GM12878 (cell line): ENCODE measurements around the gene ETV6. TPM values are rescaled to one million over a fixed set of nuclear protein-coding genes. Genes with fewer than 3 reads are reported as not detected.

Experiments
- ATAC-seq: fragments of 200-7000 bp; cut with Tn5 transposase; 3 replicates; pipeline ENCODE4 v1.9.1; 2020; ENCODE audit warnings: mild to moderate bottlenecking, moderate library complexity
- BruUV-seq: library from RNA; stranded (reverse); fragments of 400-500 nt; replicated peaks from 2 replicates; lab custom pipeline; 2021; lab: Mats Ljungman, UMichigan
- CTCF ChIA-PET: fragments of 300-600 bp; sonication (Branson Sonifier 250); formaldehyde crosslinking; extraction: SDS; loops from one replicate; lab custom pipeline; 2021; ENCODE audit warnings: inconsistent platforms; lab: Yijun Ruan, JAX
- POLR2A ChIA-PET: fragments of 350-600 bp; formaldehyde crosslinking; extraction: SDS; loops from one replicate; lab custom pipeline; 2021; ENCODE audit warnings: inconsistent platforms; lab: Charles Lee
- RAD21 ChIA-PET: fragments of 300-600 bp; sonication (Branson Sonifier 250); formaldehyde crosslinking; loops from one replicate; lab custom pipeline; 2023; ENCODE audit warnings: antibody characterized with exemption; ENCODE audit not compliant: unreplicated experiment; lab: Charles Lee
- SMC1A ChIA-PET: fragments of 300-600 bp; sonication (Branson Sonifier 250); formaldehyde crosslinking; loops from one replicate; lab custom pipeline; 2023; ENCODE audit not compliant: unreplicated experiment, uncharacterized antibody; lab: Charles Lee
- DNase-seq: peaks from one replicate; pipeline ENCODE4 v3.0.0-alpha.2; 2011; ENCODE audit warnings: low read depth, low spot score
- FAIRE-seq: peaks from 3 replicates; lab custom pipeline; 2011; peaks lifted over from hg19 to GRCh38; lab: Jason Lieb, UNC
- H2AFZ ChIP-seq: 2 replicates; pipeline ENCODE4 v1.6.0; 2011; ENCODE audit warnings: low read depth, low read length, control low read depth; ENCODE audit not compliant: control insufficient read depth
- H3K27ac ChIP-seq: 2 replicates; pipeline ENCODE4 v1.5.1; 2011; ENCODE audit warnings: control low read depth; ENCODE audit not compliant: control insufficient read depth, insufficient read depth
- H3K27me3 ChIP-seq, 2 experiments: replicated peaks in 1 of 2; 2 replicates each; pipeline versions ENCODE4 v1.6.0 to v1.6.1; 2011; ENCODE audit warnings: low read length in 1 of 2; ENCODE audit not compliant: control insufficient read depth in 2 of 2, insufficient read depth in 2 of 2
- H3K36me3 ChIP-seq, 2 experiments: 2 replicates each; pipeline ENCODE4 v1.5.1; 2011; ENCODE audit warnings: low read length in 1 of 2; ENCODE audit not compliant: control insufficient read depth in 2 of 2, insufficient read depth in 2 of 2
- H3K4me1 ChIP-seq: 2 replicates; pipeline ENCODE4 v1.6.1; 2011; ENCODE audit warnings: mild to moderate bottlenecking, low read length, moderate library complexity, mixed read lengths; ENCODE audit not compliant: control insufficient read depth, insufficient read depth
- H3K4me2 ChIP-seq: 2 replicates; pipeline ENCODE4 v1.6.0; 2011; ENCODE audit warnings: control low read depth; ENCODE audit not compliant: control insufficient read depth, insufficient read depth
- H3K4me3 ChIP-seq: fragments of 200-600 bp; sonication (generic); 2 replicates; pipeline ENCODE4 v1.5.1; 2016
- H3K79me2 ChIP-seq: 2 replicates; pipeline ENCODE4 v1.6.0; 2011; ENCODE audit warnings: low read length; ENCODE audit not compliant: control insufficient read depth, insufficient read depth
- H3K9ac ChIP-seq: 2 replicates; pipeline ENCODE4 v1.8.0; 2011; ENCODE audit warnings: low read length, control low read depth, mixed read lengths; ENCODE audit not compliant: control insufficient read depth, insufficient read depth
- H3K9me3 ChIP-seq: replicated peaks from 3 replicates; pipeline ENCODE4 v1.5.1; 2011; ENCODE audit warnings: mild to moderate bottlenecking, low read length; ENCODE audit not compliant: control insufficient read depth, insufficient read depth
- H4K20me1 ChIP-seq: 2 replicates; pipeline ENCODE4 v1.6.0; 2011; ENCODE audit not compliant: control insufficient read depth, insufficient read depth
- BACH1 ChIP-seq: fragments of 450-650 bp; IDR thresholded peaks from 2 replicates; pipeline ENCODE4 v1.6.1; 2017; ENCODE audit warnings: mild to moderate bottlenecking, borderline replicate concordance
- BCL3 ChIP-seq: IDR thresholded peaks from 2 replicates; pipeline ENCODE4 v1.6.1; 2011; ENCODE audit warnings: borderline replicate concordance, low read depth, mild to moderate bottlenecking, moderate library complexity, low read length; ENCODE audit not compliant: insufficient read depth, poor library complexity, severe bottlenecking
- E2F8 ChIP-seq: fragments of 450-650 bp; IDR thresholded peaks from 2 replicates; pipeline ENCODE4 v1.6.1; 2018; ENCODE audit warnings: mild to moderate bottlenecking, low read depth, moderate library complexity; ENCODE audit not compliant: partially characterized antibody
- EZH2 ChIP-seq: IDR thresholded peaks from 2 replicates; pipeline ENCODE4 v1.6.1; 2012; ENCODE audit warnings: low read depth, mild to moderate bottlenecking, control low read depth, inconsistent platforms, low read length, borderline replicate concordance; ENCODE audit not compliant: control insufficient read depth
- HSF1 ChIP-seq: fragments of 150-350 bp; IDR thresholded peaks from 2 replicates; pipeline ENCODE4 v1.6.1; 2014; ENCODE audit warnings: mild to moderate bottlenecking, low read depth, low read length
- IRF4 ChIP-seq: IDR thresholded peaks from 2 replicates; pipeline ENCODE4 v1.6.1; 2011; ENCODE audit warnings: low read depth, low read length
- MYC ChIP-seq: IDR thresholded peaks from 2 replicates; pipeline ENCODE4 v1.6.1; 2011; ENCODE audit warnings: mild to moderate bottlenecking, low read length, moderate library complexity, inconsistent platforms; ENCODE audit not compliant: insufficient read depth, insufficient replicate concordance, insufficient read length, severe bottlenecking
- RB1 ChIP-seq: fragments of 450-650 bp; formaldehyde crosslinking; IDR thresholded peaks from 2 replicates; pipeline ENCODE4 v1.6.1; 2017; ENCODE audit warnings: mild to moderate bottlenecking, borderline replicate concordance
- RUNX3 ChIP-seq: IDR thresholded peaks from 2 replicates; pipeline ENCODE4 v1.6.1; 2012; ENCODE audit warnings: low read length, inconsistent platforms
- SMARCA5 ChIP-seq: fragments of 450-650 bp; IDR thresholded peaks from 2 replicates; pipeline ENCODE4 v1.6.1; 2017; ENCODE audit warnings: mild to moderate bottlenecking
- SPI1 ChIP-seq: IDR thresholded peaks from 2 replicates; pipeline ENCODE4 v1.6.1; 2011; ENCODE audit warnings: low read depth, mild to moderate bottlenecking, low read length, moderate library complexity, borderline replicate concordance; ENCODE audit not compliant: insufficient read depth
- YY1 ChIP-seq: IDR thresholded peaks from 2 replicates; pipeline ENCODE4 v1.6.1; 2011; ENCODE audit warnings: low read depth, mild to moderate bottlenecking, low read length
- ZBED1 ChIP-seq: IDR thresholded peaks from 2 replicates; pipeline ENCODE4 v1.6.1; 2016; ENCODE audit warnings: borderline replicate concordance
- ZNF384 ChIP-seq: IDR thresholded peaks from 2 replicates; pipeline ENCODE4 v1.6.1; 2012; ENCODE audit warnings: low read depth, mild to moderate bottlenecking, low read length, improper control_type of control experiment, borderline replicate concordance
- WGBS: methylation state at CpG from one replicate; pipeline ENCODE4 v1.1.6; 2016; ENCODE audit warnings: low lambda C conversion rate; ENCODE audit not compliant: insufficient replicate concordance, insufficient coverage; ENCODE audit errors: missing lambda C conversion rate; 5-methylcytosine and 5-hydroxymethylcytosine counted together
- in situ Hi-C: fragments of 300-500 bp; cut with MboI; formaldehyde crosslinking; loops from 9 replicates; pipeline ENCODE4 v1.14.3; 2018; ENCODE audit warnings: mixed read lengths
- intact Hi-C: fragments of 100-400 bp; cut with micrococcal nuclease; formaldehyde crosslinking; loops from one replicate; pipeline ENCODE4 v1.14.2; 2022; ENCODE audit not compliant: unreplicated experiment
- polyA plus RNA-seq, 11 experiments: library from polyadenylated mRNA; depleted of rRNA in 4 of 11; unstranded in 6 of 11; stranded (reverse) in 5 of 11; fragments of >200 nt; fragmentation: Nextera tagmentation in 4 of 11; fragmentation: Illumina TruSeq in 1 of 11; extraction: Ambion mirVana in 4 of 11; extraction: Trizol in 1 of 11; gene quantifications; 1 replicate in 1 of 11; 2 replicates in 10 of 11; pipeline versions ENCODE4 v1.2.1 to v1.2.3, GENCODE V29; 2011 to 2016; ENCODE audit warnings: inconsistent platforms in 2 of 11, missing spikeins in 2 of 11, low read depth in 1 of 11
- total RNA-seq, 4 experiments: library from RNA; depleted of rRNA in 3 of 4; stranded (reverse); fragments of >200 nt in 3 of 4; fragmentation: Illumina TruSeq in 1 of 4; extraction: Trizol in 1 of 4; gene quantifications; 2 replicates each; pipeline versions ENCODE4 v1.2.1 to v1.2.3, GENCODE V29; 2013 to 2021

ETV6 gene
- total and polyA plus RNA-seq, 10 of the 15 experiments (the other 5 are each of a cell fraction or from before 2014, with no cell fraction given): 6.6 to 74.8 (median 24.6) TPM

- TF ChIP-seq MYC (no peak), E2F8 (no peak)
Measured at GRCh38 chr12:11649413-11650285, at the start of gene ETV6 (continued).

GRCh38 chr12:11600199-11600598 lies 49.3 kb upstream of the ETV6 start:
- Histone ChIP-seq H4K20me1 (no peaks in the 10 kb centered on the region), H3K27me3 (no peaks in the 10 kb centered on the region), H3K36me3 (no peaks in the 10 kb centered on the region), H3K4me3 (no peak overlapping the region), H3K4me2 (no peak overlapping the region), H2AFZ (no peak overlapping the region), H3K79me2 (no peaks in the 10 kb centered on the region), H3K9ac (no peak overlapping the region), H3K27ac (no peak overlapping the region), H3K4me1 (peaks cover 4% of the 10 kb centered on the region; the same call in 1 of the 2 replicates), H3K9me3 (no peaks in the 10 kb centered on the region)
- intact Hi-C loops: no loop called here
- POLR2A ChIA-PET: no interaction called here
- ATAC-seq: no peak
- WGBS: 91% methylated on average over 3 of the region's 3 CpGs
- RAD21 ChIA-PET: no interaction called here
- DNase-seq: no peak
- SMC1A ChIA-PET: no interaction called here
- no TSS peak for BruUV-seq
- CTCF ChIA-PET: no interaction called here
- in situ Hi-C loops: no loop called here
- FAIRE-seq: no peak
- no peak for TF ChIP-seq BACH1
- TF ChIP-seq EZH2: no peak
- TF ChIP-seq SPI1: no peak
- no peak for TF ChIP-seq YY1
- no peak for TF ChIP-seq BCL3
- no peak for TF ChIP-seq ZNF384
- no peak for TF ChIP-seq ZBED1
- TF ChIP-seq IRF4: no peak
- no peak for TF ChIP-seq RB1
- TF ChIP-seq SMARCA5: no peak
- no peak for TF ChIP-seq HSF1
- no peak for TF ChIP-seq RUNX3
